GM21423 (cell line): ENCODE data around the gene C9orf152.

ENCODE experiments used
- ATAC-seq: cut with Tn5 transposase; IDR thresholded peaks from one replicate; pipeline ENCODE4 v1.9.1; 2021; ENCODE audit warnings: mild to moderate bottlenecking, moderate library complexity; ENCODE audit not compliant: unreplicated experiment

The C9orf152 gene

GRCh38 chr9:110183208-110184145, 24.5 kb downstream of the C9orf152 start:
- ATAC-seq = peak; percentile 84

GRCh38 chr9:110180511-110181434, 27.2 kb downstream of the C9orf152 start:
- no peak for ATAC-seq

GRCh38 chr9:110179734-110180133, 28.2 kb downstream of the C9orf152 start:
- no peak for ATAC-seq

GRCh38 chr9:110178281-110178680, 29.7 kb downstream of the C9orf152 start:
- no peak for ATAC-seq

GRCh38 chr9:110175275-110175968, 32.5 kb downstream of the C9orf152 start:
- no peak for ATAC-seq

GRCh38 chr9:110173322-110173642, 34.7 kb downstream of the C9orf152 start:
- no peak for ATAC-seq

- no peak for ATAC-seq
These were observed 37.4 kb downstream of the C9orf152 start for GRCh38 chr9:110170357-110171257.

- ATAC-seq = no peak
These were observed 39.5 kb downstream of the C9orf152 start for GRCh38 chr9:110168486-110168885.

- no peak for ATAC-seq
These were observed 46.0 kb downstream of the C9orf152 start for GRCh38 chr9:110161940-110162339.

GRCh38 chr9:110160685-110161084, 47.3 kb downstream of the C9orf152 start:
- ATAC-seq = no peak

- ATAC-seq = no peak
These were observed 47.8 kb downstream of the C9orf152 start for GRCh38 chr9:110160123-110160522.

- no peak for ATAC-seq
These were observed 49.9 kb downstream of the C9orf152 start for GRCh38 chr9:110157823-110158664.

GRCh38 chr9:110156902-110157301, 51.1 kb downstream of the C9orf152 start:
- ATAC-seq = peak; percentile 85

GRCh38 chr9:110156416-110156815, 51.5 kb downstream of the C9orf152 start:
- no peak for ATAC-seq

- no peak for ATAC-seq
These were observed 52.2 kb downstream of the C9orf152 start for GRCh38 chr9:110155751-110156150.

GRCh38 chr9:110153431-110153830, 54.5 kb downstream of the C9orf152 start:
- ATAC-seq = no peak

- ATAC-seq = no peak
These were observed 55.1 kb downstream of the C9orf152 start for GRCh38 chr9:110152704-110153374.
